Measurements from ENCODE around the gene SLC12A4.
A peak's percentile ranks its signal among the peaks of the same experiment; 100 is the strongest.

Gene SLC12A4

GRCh38 chr16:67893743-67894399, 74.6 kb downstream of the SLC12A4 start:
- Histone ChIP-seq H3K9me3 (ENCODE audit: control insufficient read depth, low read length) (no peaks in the 10 kb centered on the region), H3K36me3 (ENCODE audit: control insufficient read depth, insufficient read depth, low read length) (no peaks in the 10 kb centered on the region), H3K27me3 (replicated peaks; ENCODE audit: control insufficient read depth, insufficient read depth, low read length, poor library complexity, severe bottlenecking) (no peaks in the 10 kb centered on the region), H3K27ac (ENCODE audit: insufficient read depth, low read length, poor library complexity, severe bottlenecking) (peak overlapping the region; percentile 85), H3K4me3 (ENCODE audit: insufficient read depth, low read depth, low read length, poor library complexity, severe bottlenecking) (peak overlapping the region; percentile 92), H3K4me1 (ENCODE audit: control insufficient read depth, insufficient read depth, low read length, poor library complexity, severe bottlenecking) (peaks cover 17% of the 10 kb centered on the region)
- no peak for DNase-seq

All from effector memory CD4-positive, alpha-beta T cell (primary cell).